Measurements from ENCODE around the gene RGS13. TPM values are rescaled to one million over a fixed set of nuclear protein-coding genes. Genes with fewer than 3 reads are reported as not detected.

The RGS13 gene
- total RNA-seq, 2 experiments from 2014 or later: 0.17 to 0.30 TPM

- H3K9me3 ChIP-seq (ENCODE audit: control insufficient read depth in 1 of 2, insufficient read depth in 1 of 2, low read length in 2 of 2): no peaks in the 10 kb centered on the region
- POLR2A ChIA-PET: no interaction called here
- no peak for DNase-seq
Measured at GRCh38 chr1:192595299-192595698, 40.6 kb upstream of the RGS13 start.

DNA sequence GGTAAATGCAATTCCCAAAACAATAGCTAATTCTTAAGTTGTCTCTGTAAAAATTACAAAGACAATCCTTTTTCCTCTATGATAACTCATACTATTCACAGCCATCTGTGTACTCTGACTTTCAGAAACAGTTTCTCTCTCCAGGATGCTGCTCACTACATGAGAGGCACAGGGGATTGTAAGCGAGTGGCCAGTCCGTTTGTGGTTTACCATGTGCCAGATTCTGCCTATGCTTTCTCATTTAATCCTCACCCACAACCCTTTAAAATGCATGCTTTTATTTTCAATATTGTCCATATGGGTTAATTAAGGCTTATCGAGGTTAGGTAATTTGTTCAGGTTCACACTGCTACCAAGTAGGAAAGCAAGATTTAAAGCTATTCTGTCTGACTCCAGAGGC, 37.4 kb upstream of the RGS13 start:
- no peak overlapping the region for H3K27ac Mint-ChIP-seq
- no peak for TF ChIP-seq CTCF (IDR thresholded peaks at IDR 0.05)

More at GRCh38 chr1:192595299-192595698, 40.6 kb upstream of the RGS13 start:
- TF ChIP-seq CTCF (IDR thresholded peaks at IDR 0.05): no peak
- ATAC-seq (ENCODE audit: poor library complexity): no peak
- intact Hi-C loops (cut with DNase I, micrococcal nuclease): no loop called here
- H3K9me3 Mint-ChIP-seq: no peaks in the 10 kb centered on the region
- H3K36me3 Mint-ChIP-seq (ENCODE audit: low read depth): no peaks in the 10 kb centered on the region
- no peak overlapping the region for H3K27ac Mint-ChIP-seq
- Histone ChIP-seq H3K27me3 (ENCODE audit: control insufficient read depth in 1 of 2, insufficient read depth in 2 of 2, low read length in 2 of 2) (no peaks in the 10 kb centered on the region), H3K4me1 (ENCODE audit: insufficient read depth, low read length) (no peaks in the 10 kb centered on the region), H3K36me3 (ENCODE audit: insufficient read depth, low read length) (no peaks in the 10 kb centered on the region), H3K27ac (ENCODE audit: low read depth in 1 of 2, low read length in 2 of 2) (no peak overlapping the region), H3K4me3 (ENCODE audit: low read length) (no peak overlapping the region)
- no peaks in the 10 kb centered on the region for H3K4me1 Mint-ChIP-seq (ENCODE audit: low read depth)
- CTCF ChIA-PET: no interaction called here
- peaks cover 4% of the 10 kb centered on the region for H3K27me3 Mint-ChIP-seq
- H3K4me3 Mint-ChIP-seq: no peak overlapping the region

GRCh38 chr1:192600275-192600674, 35.7 kb upstream of the RGS13 start:
- intact Hi-C loops (cut with DNase I, micrococcal nuclease): loop anchor here in 1 of 2 experiments (10.0 kb wide), 2 partner anchors 195 to 425 kb away; no protein-coding TSS in a partner anchor
- H3K36me3 Mint-ChIP-seq (ENCODE audit: low read depth): no peaks in the 10 kb centered on the region
- POLR2A ChIA-PET: interaction anchor here (0.7 kb wide), 1 partner anchor 200 kb away, joined by 3 read pairs; no protein-coding TSS in a partner anchor
- Histone ChIP-seq H3K9me3 (ENCODE audit: control insufficient read depth in 1 of 2, insufficient read depth in 1 of 2, low read length in 2 of 2) (no peaks in the 10 kb centered on the region), H3K27me3 (ENCODE audit: control insufficient read depth in 1 of 2, insufficient read depth in 2 of 2, low read length in 2 of 2) (no peaks in the 10 kb centered on the region), H3K36me3 (ENCODE audit: insufficient read depth, low read length) (no peaks in the 10 kb centered on the region), H3K4me1 (ENCODE audit: insufficient read depth, low read length) (no peaks in the 10 kb centered on the region), H3K27ac (ENCODE audit: low read depth in 1 of 2, low read length in 2 of 2) (no peak overlapping the region), H3K4me3 (ENCODE audit: low read length) (no peak overlapping the region)
- CTCF ChIA-PET: no interaction called here
- H3K27me3 Mint-ChIP-seq: no peaks in the 10 kb centered on the region
- no peak for ATAC-seq (ENCODE audit: poor library complexity)
- H3K27ac Mint-ChIP-seq: no peak overlapping the region
- no peaks in the 10 kb centered on the region for H3K4me1 Mint-ChIP-seq (ENCODE audit: low read depth)
- H3K9me3 Mint-ChIP-seq: no peaks in the 10 kb centered on the region
- no peak for TF ChIP-seq CTCF (IDR thresholded peaks at IDR 0.05)
- no peak for DNase-seq
- no peak overlapping the region for H3K4me3 Mint-ChIP-seq

More for the DNA sequence above, 37.4 kb upstream of the RGS13 start:
- no peak overlapping the region for H3K27ac ChIP-seq (ENCODE audit: low read depth in 1 of 2, low read length in 2 of 2)
- no peaks in the 10 kb centered on the region for H3K4me1 ChIP-seq (ENCODE audit: insufficient read depth, low read length)
- H3K27me3 ChIP-seq (ENCODE audit: control insufficient read depth in 1 of 2, insufficient read depth in 2 of 2, low read length in 2 of 2): no peaks in the 10 kb centered on the region
- H3K4me1 Mint-ChIP-seq (ENCODE audit: low read depth): no peaks in the 10 kb centered on the region
- peaks cover 4% of the 10 kb centered on the region for H3K27me3 Mint-ChIP-seq
- H3K36me3 ChIP-seq (ENCODE audit: insufficient read depth, low read length): no peaks in the 10 kb centered on the region
- POLR2A ChIA-PET: interaction anchor here (1.2 kb wide), 1 partner anchor 15 kb away, joined by 3 read pairs; no protein-coding TSS in a partner anchor
- CTCF ChIA-PET: interaction anchor here (1.2 kb wide), 1 partner anchor 11 kb away, joined by 3 read pairs; no protein-coding TSS in a partner anchor
- H3K9me3 Mint-ChIP-seq: no peaks in the 10 kb centered on the region
- H3K9me3 ChIP-seq (ENCODE audit: control insufficient read depth in 1 of 2, insufficient read depth in 1 of 2, low read length in 2 of 2): no peaks in the 10 kb centered on the region
- intact Hi-C loops (cut with DNase I, micrococcal nuclease): no loop called here
- H3K4me3 Mint-ChIP-seq: no peak overlapping the region
- H3K4me3 ChIP-seq (ENCODE audit: low read length): no peak overlapping the region
- ATAC-seq (ENCODE audit: poor library complexity) (no peak), DNase-seq (no peak)
- no peaks in the 10 kb centered on the region for H3K36me3 Mint-ChIP-seq (ENCODE audit: low read depth)

Data from CD4-positive, alpha-beta T cell (primary cell).